ENCODE data around the gene MCHR2. TPM values are rescaled to one million over a fixed set of nuclear protein-coding genes. Genes with fewer than 3 reads are reported as not detected.
"Not testable (repeated sequence)": the region's sequence is repeated elsewhere in the genome, so short reads cannot be mapped to it uniquely, and the experiment has no call there.

Gene MCHR2, protein sequence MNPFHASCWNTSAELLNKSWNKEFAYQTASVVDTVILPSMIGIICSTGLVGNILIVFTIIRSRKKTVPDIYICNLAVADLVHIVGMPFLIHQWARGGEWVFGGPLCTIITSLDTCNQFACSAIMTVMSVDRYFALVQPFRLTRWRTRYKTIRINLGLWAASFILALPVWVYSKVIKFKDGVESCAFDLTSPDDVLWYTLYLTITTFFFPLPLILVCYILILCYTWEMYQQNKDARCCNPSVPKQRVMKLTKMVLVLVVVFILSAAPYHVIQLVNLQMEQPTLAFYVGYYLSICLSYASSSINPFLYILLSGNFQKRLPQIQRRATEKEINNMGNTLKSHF
- polyA plus RNA-seq (2012; ENCODE audit: insufficient read depth, insufficient read length, low read depth) = not detected

DNA sequence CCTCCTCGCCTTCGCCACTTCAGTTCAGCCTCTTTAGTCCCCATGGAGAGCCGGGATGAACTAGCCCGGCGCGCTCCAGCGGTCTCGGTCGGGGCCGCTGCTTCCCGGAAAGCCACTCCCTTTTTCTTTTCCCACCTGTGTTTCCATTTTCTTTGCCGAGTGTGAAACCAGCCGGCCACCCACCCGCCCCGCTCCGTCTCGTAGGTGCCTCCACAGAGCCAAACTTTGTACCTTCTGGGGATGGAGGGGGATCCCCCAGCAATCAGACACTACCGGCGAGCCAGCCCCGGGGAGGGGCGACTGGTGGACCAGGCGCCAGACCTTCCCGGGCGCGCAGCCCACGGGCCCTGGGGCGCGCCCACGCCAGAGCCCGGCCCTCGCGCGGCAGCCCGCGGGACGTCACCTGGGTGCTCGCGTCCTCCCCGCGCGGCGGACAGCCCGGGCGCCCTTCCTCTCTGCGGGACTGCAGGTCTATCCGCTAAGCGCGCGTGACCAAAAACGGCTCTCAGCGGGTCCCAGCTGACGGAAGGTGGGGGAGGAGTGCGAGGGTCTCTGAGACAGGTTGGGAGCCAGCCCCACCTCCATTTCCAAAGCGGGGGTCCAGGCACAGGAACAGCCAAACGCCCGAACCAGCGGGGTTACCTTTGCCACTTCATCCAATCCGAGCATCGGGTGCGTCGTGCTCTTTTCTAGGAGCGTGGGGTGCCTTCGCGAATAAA lies at the start of gene MCHR2:
TSS of gene MCHR2 (minus strand) at position 691 of the 719 bp plus-strand sequence. CDS start 38,076 bp downstream, outside the sequence.
- Histone ChIP-seq H3K9me3 (no peaks in the 10 kb centered on the region), H3K4me3 (ENCODE audit: low read depth, low read length) (no peak within 1 kb of the TSS), H3K4me1 (no peaks in the 10 kb centered on the region), H3K27me3 (peaks cover 44% of the 10 kb centered on the region), H3K36me3 (no peaks in the 10 kb centered on the region)
- DNase-seq = no peak
- no peak for TF ChIP-seq CTCF (IDR thresholded peaks at IDR 0.05; ENCODE audit: low read depth, low read length)

- not testable (repeated sequence) for H3K9me3 ChIP-seq; H3K36me3 ChIP-seq; DNase-seq; H3K4me1 ChIP-seq; H3K4me3 ChIP-seq (ENCODE audit: low read depth, low read length); H3K27me3 ChIP-seq
These were observed 44.5 kb upstream of the MCHR2 start for GRCh38 chr6:100038546-100038945.

GRCh38 chr6:100035873-100036653 lies 42.0 kb upstream of the MCHR2 start:
- DNase-seq = no peak
- Histone ChIP-seq H3K36me3 (no peaks in the 10 kb centered on the region), H3K9me3 (no peaks in the 10 kb centered on the region), H3K4me3 (ENCODE audit: low read depth, low read length) (no peak overlapping the region), H3K27me3 (no peaks in the 10 kb centered on the region), H3K4me1 (no peaks in the 10 kb centered on the region)
- TF ChIP-seq CTCF (IDR thresholded peaks at IDR 0.05; ENCODE audit: low read depth, low read length) = no peak

- no peaks in the 10 kb centered on the region for H3K4me1 ChIP-seq
- no peaks in the 10 kb centered on the region for H3K9me3 ChIP-seq
- no peak for DNase-seq
- H3K27me3 ChIP-seq = no peaks in the 10 kb centered on the region; the same call in 1 of the 2 replicates
- H3K36me3 ChIP-seq = no peaks in the 10 kb centered on the region
- no peak for TF ChIP-seq CTCF (IDR thresholded peaks at IDR 0.05; ENCODE audit: low read depth, low read length)
- no peak overlapping the region for H3K4me3 ChIP-seq (ENCODE audit: low read depth, low read length)
These were observed 29.8 kb upstream of the MCHR2 start for GRCh38 chr6:100023798-100024197.

- no peaks in the 10 kb centered on the region for H3K9me3 ChIP-seq
- H3K27me3 ChIP-seq = no peaks in the 10 kb centered on the region; the same call in 1 of the 2 replicates
- TF ChIP-seq CTCF (IDR thresholded peaks at IDR 0.05; ENCODE audit: low read depth, low read length) = no peak
- H3K4me1 ChIP-seq = no peaks in the 10 kb centered on the region
- DNase-seq = no peak
- no peaks in the 10 kb centered on the region for H3K36me3 ChIP-seq
- no peak overlapping the region for H3K4me3 ChIP-seq (ENCODE audit: low read depth, low read length)
These were observed 28.8 kb upstream of the MCHR2 start for GRCh38 chr6:100022847-100023246.

GRCh38 chr6:100008857-100009256 lies 14.8 kb upstream of the MCHR2 start:
- no peak for DNase-seq
- no peaks in the 10 kb centered on the region; the same call in 1 of the 2 replicates for H3K27me3 ChIP-seq
- H3K4me1 ChIP-seq = no peaks in the 10 kb centered on the region
- no peak overlapping the region for H3K4me3 ChIP-seq (ENCODE audit: low read depth, low read length)
- no peaks in the 10 kb centered on the region for H3K36me3 ChIP-seq
- H3K9me3 ChIP-seq = no peaks in the 10 kb centered on the region
- no peak for TF ChIP-seq CTCF (IDR thresholded peaks at IDR 0.05; ENCODE audit: low read depth, low read length)
